Dedifferentiated amniotic fluid mesenchymal stem cell (primary cell): ENCODE measurements around the gene RBM17.
"Not testable (repeated sequence)": the region's sequence is repeated elsewhere in the genome, so short reads cannot be mapped to it uniquely, and the experiment has no call there.

Experiments
- DNase-seq: peaks from one replicate; pipeline ENCODE4 v3.0.0-alpha.2; 2016; ENCODE audit errors: extremely low spot score

Gene RBM17

GRCh38 chr10:6161921-6162320 lies 73.1 kb downstream of the RBM17 start:
- DNase-seq: no peak

GRCh38 chr10:6162589-6163356 lies 73.9 kb downstream of the RBM17 start:
- no peak for DNase-seq

GRCh38 chr10:6163364-6164270 lies 74.8 kb downstream of the RBM17 start:
- DNase-seq: peak; percentile 25

- no peak for DNase-seq
Observed at GRCh38 chr10:6164271-6165095, 75.6 kb downstream of the RBM17 start.

- DNase-seq: no peak
Observed at GRCh38 chr10:6165221-6165725, 76.4 kb downstream of the RBM17 start.

- not testable (repeated sequence) for DNase-seq
Observed at GRCh38 chr10:6165933-6166332, 77.1 kb downstream of the RBM17 start.
